Spinal cord (tissue), 10 donors: ENCODE measurements around the gene PLA1A. TPM values are rescaled to one million over a fixed set of nuclear protein-coding genes. Genes with fewer than 3 reads are reported as not detected.
"Not testable (repeated sequence)": the region's sequence is repeated elsewhere in the genome, so short reads cannot be mapped to it uniquely, and the experiment has no call there.

Source experiments
- DNase-seq, 6 donors: peaks; one replicate each; pipeline versions ENCODE4 v3.0.0 to v3.0.0-alpha.2; 2013 to 2015; ENCODE audit warnings: low spot score in 6 of 6, low read depth in 4 of 6
- H3K27ac ChIP-seq: one replicate; pipeline ENCODE4 v1.5.1; 2013; ENCODE audit warnings: low read depth, low read length, control low read depth
- H3K27me3 ChIP-seq: one replicate; pipeline ENCODE4 v1.6.1; 2013; ENCODE audit warnings: low read length; ENCODE audit not compliant: control insufficient read depth, insufficient read depth
- H3K36me3 ChIP-seq: one replicate; pipeline ENCODE4 v1.6.1; 2013; ENCODE audit warnings: low read length; ENCODE audit not compliant: control insufficient read depth, insufficient read depth
- H3K4me1 ChIP-seq: one replicate; pipeline ENCODE4 v1.6.1; 2013; ENCODE audit warnings: low read length; ENCODE audit not compliant: control insufficient read depth, insufficient read depth
- H3K4me3 ChIP-seq: one replicate; pipeline ENCODE4 v1.5.1; 2013; ENCODE audit warnings: low read depth, low read length, control low read depth
- H3K9me3 ChIP-seq: one replicate; pipeline ENCODE4 v1.6.1; 2013; ENCODE audit warnings: low read length; ENCODE audit not compliant: control insufficient read depth, insufficient read depth
- WGBS: methylation state at CpG from one replicate; pipeline ENCODE4 v1.1.5; 2013; ENCODE audit warnings: missing lambda C conversion rate; ENCODE audit not compliant: insufficient coverage; 5-methylcytosine and 5-hydroxymethylcytosine counted together
- polyA plus RNA-seq, 2 donors: library from polyadenylated mRNA; unstranded; fragments of 120-200 nt; gene quantifications; one replicate each; pipeline ENCODE4 v1.2.1, GENCODE V29; 2013; ENCODE audit not compliant: insufficient read length in 2 of 2
- total RNA-seq, 2 donors: library from RNA; depleted of rRNA in 1 of 2; stranded (reverse); fragments of 120-200 nt in 1 of 2; fragments of >200 nt in 1 of 2; gene quantifications; one replicate each; pipeline versions ENCODE4 v1.2.3 to v1.2.4, GENCODE V29; 2013 to 2014
- donor health status: healthy.

PLA1A gene
- total and polyA plus RNA-seq, 4 donors: 0.41 to 1.9 (median 0.57) TPM

GRCh38 chr3:119665954-119666559, 68.4 kb downstream of the PLA1A start:
- no CpG with 5 or more reads among the region's 6 CpGs for WGBS
- H3K4me3 ChIP-seq: no peak overlapping the region
- H3K27me3 ChIP-seq: no peaks in the 10 kb centered on the region
- H3K27ac ChIP-seq: no peak overlapping the region
- no peaks in the 10 kb centered on the region for H3K9me3 ChIP-seq
- DNase-seq: no peak
- no peaks in the 10 kb centered on the region for H3K4me1 ChIP-seq
- no peaks in the 10 kb centered on the region for H3K36me3 ChIP-seq

GRCh38 chr3:119669906-119670570, 72.4 kb downstream of the PLA1A start:
- Histone ChIP-seq H3K4me1 (no peaks in the 10 kb centered on the region), H3K9me3 (no peaks in the 10 kb centered on the region), H3K27ac (no peak overlapping the region), H3K27me3 (no peaks in the 10 kb centered on the region), H3K36me3 (peaks cover 17% of the 10 kb centered on the region), H3K4me3 (no peak overlapping the region)
- no CpG with 5 or more reads among the region's 5 CpGs for WGBS
- DNase-seq: no peak

DNA sequence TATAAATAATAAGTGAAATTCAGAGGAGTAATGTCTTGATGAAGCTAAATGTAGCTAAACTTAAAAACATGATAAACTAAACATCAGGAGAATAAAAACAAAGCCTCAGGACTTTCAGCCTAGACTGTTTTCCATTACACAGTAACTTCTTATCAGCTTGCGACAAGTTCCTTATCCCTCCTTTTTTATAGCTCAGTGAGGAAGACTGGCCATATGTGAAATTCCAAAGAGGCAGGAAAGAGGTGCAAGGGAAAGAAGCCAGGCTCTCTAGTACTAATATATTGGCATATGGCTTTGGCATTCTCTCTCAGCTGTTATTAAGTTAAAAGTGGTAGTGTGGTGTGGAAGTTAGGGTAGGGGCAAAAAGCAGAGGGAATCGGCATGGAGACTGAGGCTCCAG, 75.1 kb downstream of the PLA1A start:
- Histone ChIP-seq H3K36me3 (peaks cover 17% of the 10 kb centered on the region), H3K4me1 (no peaks in the 10 kb centered on the region), H3K27me3 (no peaks in the 10 kb centered on the region), H3K4me3 (no peak overlapping the region), H3K9me3 (no peaks in the 10 kb centered on the region), H3K27ac (no peak overlapping the region)
- no peak for DNase-seq
- WGBS: no CpG with 5 or more reads among the region's 2 CpGs

DNA sequence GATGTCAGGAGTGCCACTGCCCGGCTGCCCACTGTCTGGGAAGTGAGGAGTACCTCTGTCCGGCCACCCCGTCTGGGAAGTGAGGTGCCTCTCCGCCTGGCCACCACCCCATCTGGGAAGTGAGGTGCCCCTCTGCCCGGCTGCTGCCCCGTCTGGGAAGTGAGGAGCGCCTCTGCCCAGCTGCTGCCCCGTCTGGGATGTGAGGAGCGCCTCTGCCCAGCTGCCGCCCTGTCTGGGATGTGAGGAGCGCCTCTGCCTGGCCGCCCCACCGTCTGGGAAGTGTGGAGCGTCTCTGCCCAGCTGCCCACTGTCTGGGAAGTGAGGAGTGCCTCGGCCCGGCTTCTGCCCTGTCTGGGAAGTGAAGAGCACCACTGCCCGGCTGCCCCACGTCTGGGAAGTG, 76.2 kb downstream of the PLA1A start:
- 93% methylated on average over 16 of the region's 18 CpGs for WGBS
- Histone ChIP-seq H3K27ac (no peak overlapping the region), H3K27me3 (no peaks in the 10 kb centered on the region), H3K36me3 (peaks cover 17% of the 10 kb centered on the region), H3K9me3 (no peaks in the 10 kb centered on the region), H3K4me3 (no peak overlapping the region), H3K4me1 (no peaks in the 10 kb centered on the region)
- DNase-seq: no peak

GRCh38 chr3:119675188-119675874, 77.6 kb downstream of the PLA1A start:
- Histone ChIP-seq H3K27ac (no peak overlapping the region), H3K9me3 (no peaks in the 10 kb centered on the region), H3K36me3 (peaks cover 17% of the 10 kb centered on the region), H3K4me1 (no peaks in the 10 kb centered on the region), H3K4me3 (no peak overlapping the region), H3K27me3 (no peaks in the 10 kb centered on the region)
- no peak for DNase-seq
- WGBS: no CpG with 5 or more reads among the region's 5 CpGs

GRCh38 chr3:119676020-119676419, 78.3 kb downstream of the PLA1A start:
- H3K9me3 ChIP-seq: no peaks in the 10 kb centered on the region
- H3K27ac ChIP-seq: no peak overlapping the region
- no peaks in the 10 kb centered on the region for H3K4me1 ChIP-seq
- peaks cover 17% of the 10 kb centered on the region for H3K36me3 ChIP-seq
- no peak for DNase-seq
- H3K4me3 ChIP-seq: peak overlapping the region; percentile 63
- H3K27me3 ChIP-seq: no peaks in the 10 kb centered on the region
- no CpG with 5 or more reads among the region's 1 CpG for WGBS

DNA sequence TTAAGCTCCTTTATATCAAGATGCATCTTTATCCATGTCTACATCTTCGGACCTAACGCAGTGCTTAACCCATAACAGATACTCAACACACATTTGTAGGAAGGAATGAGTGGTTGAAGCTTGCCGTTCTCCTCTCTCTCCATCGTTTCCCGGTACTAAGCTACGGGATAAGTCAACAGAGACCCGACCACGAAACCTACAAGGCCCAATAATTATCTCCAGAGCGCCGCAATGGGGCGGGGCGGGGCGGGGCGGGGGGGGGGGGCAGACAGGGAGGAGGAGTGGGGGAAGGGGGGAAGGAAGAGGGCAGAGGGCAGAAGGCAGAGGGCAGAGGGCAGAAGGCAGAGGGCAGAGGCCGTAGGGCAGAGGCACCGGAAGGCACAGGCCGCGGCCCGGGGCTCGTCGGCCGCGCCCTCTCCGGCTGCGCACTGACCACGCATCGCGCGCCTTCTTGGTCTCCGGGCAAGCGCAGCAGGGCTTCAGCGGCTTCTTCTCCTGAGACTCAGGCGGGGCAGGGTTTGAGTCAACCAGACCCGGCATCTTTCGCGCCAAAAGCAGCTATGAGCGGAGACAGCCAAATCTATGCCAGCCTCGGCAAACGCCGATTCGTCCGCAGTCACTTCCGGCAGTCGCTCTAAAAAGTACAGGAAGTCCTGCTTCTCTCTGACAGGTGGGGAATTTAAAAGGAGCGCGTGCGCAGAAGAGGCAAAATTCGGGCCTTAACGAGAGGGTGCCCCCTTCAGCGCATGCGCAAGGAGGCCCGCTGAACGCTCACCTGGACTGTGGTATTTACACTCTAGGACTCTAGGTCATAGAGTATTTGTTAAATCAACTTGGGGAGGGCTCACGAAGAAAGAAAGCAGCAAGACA, 79.3 kb downstream of the PLA1A start, which contains the start of gene COX17:
Gene COX17, minus strand, starts transcription at position 636 of the 870 bp plus-strand sequence. Its CDS starts 96 bp downstream, at position 540.
- Histone ChIP-seq H3K36me3 (peaks cover 17% of the 10 kb centered on the region), H3K4me1 (no peaks in the 10 kb centered on the region), H3K27ac (peak within 1 kb of the TSS; percentile 74), H3K4me3 (peak within 1 kb of the TSS; percentile 63), H3K9me3 (no peaks in the 10 kb centered on the region), H3K27me3 (no peaks in the 10 kb centered on the region)
- WGBS: 0% methylated on average over 40 of the region's 54 CpGs
- DNase-seq: peak; percentile 89 to 100 (median 97)

- Histone ChIP-seq H3K36me3 (peaks cover 16% of the 10 kb centered on the region), H3K4me3 (peak overlapping the region; percentile 63), H3K4me1 (no peaks in the 10 kb centered on the region), H3K9me3 (no peaks in the 10 kb centered on the region), H3K27ac (peak overlapping the region; percentile 74), H3K27me3 (no peaks in the 10 kb centered on the region)
- no peak for DNase-seq
- 0% methylated on average over 4 of the region's 6 CpGs for WGBS
Measured at GRCh38 chr3:119677641-119677934, 79.9 kb downstream of the PLA1A start.

GRCh38 chr3:119678209-119678608, 80.5 kb downstream of the PLA1A start:
- WGBS: 97% methylated on average over 9 of the region's 10 CpGs
- H3K27ac ChIP-seq: not testable (repeated sequence)

More at GRCh38 chr3:119678209-119678608, 80.5 kb downstream of the PLA1A start:
- H3K36me3 ChIP-seq: peaks cover 12% of the 10 kb centered on the region
- not testable (repeated sequence) for DNase-seq, H3K9me3 ChIP-seq, H3K4me1 ChIP-seq, H3K4me3 ChIP-seq, H3K27me3 ChIP-seq
